ENCODE data around the gene CARHSP1.

Gene CARHSP1

DNA sequence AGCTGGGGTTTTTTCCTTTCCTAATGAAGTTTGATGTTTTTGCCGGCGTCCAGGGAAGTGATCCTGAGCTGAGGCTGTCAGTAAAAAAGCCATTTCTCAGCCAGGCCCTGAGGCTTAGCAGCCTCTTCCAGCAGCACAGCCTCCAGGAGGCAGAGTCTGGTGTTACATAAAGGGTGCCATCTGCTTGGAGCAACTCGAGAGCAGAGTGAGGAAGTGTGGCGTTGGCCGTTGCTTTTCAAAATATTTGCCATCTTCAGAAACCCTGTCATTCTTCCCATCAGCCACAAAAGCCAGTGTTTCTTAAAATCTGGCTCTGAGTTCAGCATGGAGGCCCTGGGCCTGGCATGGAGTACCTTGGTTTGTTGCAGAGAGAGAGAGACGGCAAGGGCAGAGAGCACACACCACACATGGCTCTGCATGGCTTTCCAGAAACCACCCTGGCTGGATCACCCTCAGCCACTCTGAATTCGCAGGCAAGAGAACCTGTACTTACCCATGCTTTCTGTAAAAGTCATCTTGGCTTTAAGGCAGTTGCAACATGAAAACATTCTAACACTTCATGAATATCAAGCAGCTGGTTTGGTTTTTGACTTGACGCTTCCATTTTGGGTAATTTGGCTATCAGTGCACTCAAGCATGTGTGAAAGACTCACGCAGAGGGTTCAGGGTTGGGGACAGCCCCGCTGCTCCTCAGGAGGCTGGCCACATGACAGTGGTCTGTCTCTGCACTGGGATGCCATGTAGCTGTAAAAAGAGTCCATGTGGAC lies 50.1 kb downstream of the CARHSP1 start:
- 91 to 93% methylated on average over 8 to 9 of the region's 10 CpGs for WGBS, 2 experiments (ENCODE audit: insufficient coverage in 2 of 2)
- H3K27ac ChIP-seq (ENCODE audit: low read depth, low read length, severe bottlenecking), result no peak overlapping the region
- no peak overlapping the region for H3K4me3 ChIP-seq (ENCODE audit: extremely low read depth, insufficient read depth, low read length, poor library complexity, severe bottlenecking)

DNA sequence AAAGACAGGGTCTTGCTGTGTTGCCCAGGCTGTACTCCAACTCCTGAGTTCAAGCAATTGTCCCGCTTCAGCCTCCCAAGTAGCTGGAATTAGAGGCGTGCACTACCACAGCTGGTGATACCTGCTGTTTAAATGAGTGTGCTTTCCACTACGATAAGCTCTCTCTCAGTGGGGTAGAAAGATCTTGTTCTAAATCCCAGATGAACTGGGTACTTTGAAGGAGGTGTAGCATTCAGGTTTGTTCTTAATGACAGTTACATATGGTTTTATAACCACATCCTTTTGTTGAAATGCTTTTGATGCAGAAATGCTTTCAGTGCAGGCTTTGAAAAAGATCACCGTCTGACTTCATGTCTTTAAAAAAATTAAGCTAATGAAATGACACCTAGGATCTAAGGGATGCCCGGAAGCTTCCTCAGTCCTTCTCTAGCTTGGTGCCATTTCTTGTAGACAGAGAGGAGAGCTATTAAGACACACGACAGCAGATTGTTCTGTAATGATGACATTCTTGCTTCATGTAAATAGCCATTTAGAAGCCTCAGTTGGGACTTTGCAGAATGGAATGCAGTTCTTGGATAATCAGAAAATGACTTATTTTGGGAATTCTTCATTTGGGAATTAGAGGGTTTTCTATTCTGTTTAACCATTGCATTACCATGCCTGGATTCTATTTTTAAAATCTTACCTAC lies 51.7 kb downstream of the CARHSP1 start:
- H3K4me1 ChIP-seq (ENCODE audit: control insufficient read depth, insufficient read depth, low read length, poor library complexity, severe bottlenecking), result no peaks in the 10 kb centered on the region
- no peak overlapping the region for H3K27ac ChIP-seq (ENCODE audit: low read depth, low read length, severe bottlenecking)
- no peaks in the 10 kb centered on the region for H3K9me3 ChIP-seq (ENCODE audit: control insufficient read depth, low read length)
- WGBS, 2 experiments (ENCODE audit: insufficient coverage in 2 of 2), result 99 to 100% methylated on average over 5 to 6 of the region's 6 CpGs
- H3K4me3 ChIP-seq (ENCODE audit: extremely low read depth, insufficient read depth, low read length, poor library complexity, severe bottlenecking), result no peak overlapping the region
- H3K36me3 ChIP-seq (ENCODE audit: control insufficient read depth, insufficient read depth, low read length), result peaks cover 95% of the 10 kb centered on the region

More for the DNA sequence above, 50.1 kb downstream of the CARHSP1 start:
- no peaks in the 10 kb centered on the region for H3K9me3 ChIP-seq (ENCODE audit: control insufficient read depth, low read length)
- H3K4me1 ChIP-seq (ENCODE audit: control insufficient read depth, insufficient read depth, low read length, poor library complexity, severe bottlenecking), result no peaks in the 10 kb centered on the region
- peaks cover 93% of the 10 kb centered on the region for H3K36me3 ChIP-seq (ENCODE audit: control insufficient read depth, insufficient read depth, low read length)

DNA sequence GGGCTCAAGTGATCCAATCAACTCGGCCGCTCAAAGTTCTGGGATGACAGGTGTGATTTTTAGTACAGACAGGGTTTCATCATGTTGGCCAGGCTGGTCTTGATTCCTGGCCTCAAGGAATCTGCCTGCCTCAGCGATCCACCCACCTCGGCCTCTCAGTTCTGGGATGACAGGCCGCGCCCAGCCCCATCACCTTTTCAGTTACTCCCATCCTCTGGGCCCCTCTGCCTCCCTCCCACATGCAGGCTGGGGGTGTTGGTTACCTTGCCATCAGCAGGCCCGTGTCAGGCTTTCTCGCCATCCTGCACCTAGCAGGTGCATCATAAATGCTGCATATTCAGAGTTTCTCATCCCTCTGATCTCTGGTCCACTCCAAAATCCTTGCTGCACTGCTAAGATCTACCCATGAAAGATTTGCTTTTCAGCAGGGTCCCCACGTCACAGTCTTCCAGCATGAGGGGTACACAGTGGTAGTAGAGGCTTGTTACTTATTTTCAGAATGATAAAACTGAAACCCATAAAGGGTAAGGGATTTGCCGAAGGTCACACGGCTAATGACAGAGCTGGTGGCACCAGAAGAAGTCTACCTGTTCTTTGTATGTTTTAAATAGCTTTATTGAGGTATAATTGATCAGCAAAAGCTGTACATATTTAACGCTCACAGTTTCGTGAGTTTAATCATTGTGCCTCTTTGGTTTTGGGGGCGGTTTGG lies 54.6 kb downstream of the CARHSP1 start:
- no peaks in the 10 kb centered on the region for H3K4me1 ChIP-seq (ENCODE audit: control insufficient read depth, insufficient read depth, low read length, poor library complexity, severe bottlenecking)
- no peak overlapping the region for H3K4me3 ChIP-seq (ENCODE audit: extremely low read depth, insufficient read depth, low read length, poor library complexity, severe bottlenecking)
- 91 to 95% methylated on average over 11 to 12 of the region's 14 CpGs for WGBS, 2 experiments (ENCODE audit: insufficient coverage in 2 of 2)
- H3K36me3 ChIP-seq (ENCODE audit: control insufficient read depth, insufficient read depth, low read length), result peaks cover 97% of the 10 kb centered on the region
- no peaks in the 10 kb centered on the region for H3K9me3 ChIP-seq (ENCODE audit: control insufficient read depth, low read length)
- no peak overlapping the region for H3K27ac ChIP-seq (ENCODE audit: low read depth, low read length, severe bottlenecking)

DNA sequence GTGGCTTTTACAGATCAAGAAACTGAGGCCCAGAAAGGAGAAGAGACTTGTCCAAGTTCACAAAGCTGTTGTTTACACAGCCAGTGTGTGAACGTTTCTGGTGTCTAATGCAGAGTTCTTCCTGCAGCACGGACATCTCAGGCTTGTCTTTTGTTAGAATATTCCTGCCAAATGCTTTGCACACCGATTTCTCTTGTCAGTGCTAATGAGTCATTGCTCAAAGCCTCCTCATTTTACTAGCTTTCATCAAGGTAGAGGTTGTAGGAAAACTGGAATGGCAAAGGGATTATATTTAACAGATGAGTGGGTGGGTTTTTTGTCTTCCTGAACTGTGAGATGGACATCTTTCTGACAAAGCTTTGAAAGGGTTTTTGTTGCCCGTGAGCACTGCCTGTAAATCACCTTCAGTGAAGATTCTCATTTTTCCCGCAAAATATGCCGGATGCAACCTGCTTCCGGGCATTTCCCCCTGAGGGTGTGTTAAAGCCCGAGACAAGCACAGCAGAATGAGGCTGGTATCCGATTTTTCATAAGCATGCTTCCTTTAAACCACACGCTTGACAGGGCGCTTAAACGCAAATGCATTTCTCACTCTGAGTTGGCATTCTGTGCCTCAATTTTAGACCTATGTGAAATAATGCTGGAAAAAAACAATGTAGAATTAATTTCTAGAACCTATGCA lies 56.5 kb downstream of the CARHSP1 start:
- H3K36me3 ChIP-seq (ENCODE audit: control insufficient read depth, insufficient read depth, low read length), result peaks cover 99% of the 10 kb centered on the region

DNA sequence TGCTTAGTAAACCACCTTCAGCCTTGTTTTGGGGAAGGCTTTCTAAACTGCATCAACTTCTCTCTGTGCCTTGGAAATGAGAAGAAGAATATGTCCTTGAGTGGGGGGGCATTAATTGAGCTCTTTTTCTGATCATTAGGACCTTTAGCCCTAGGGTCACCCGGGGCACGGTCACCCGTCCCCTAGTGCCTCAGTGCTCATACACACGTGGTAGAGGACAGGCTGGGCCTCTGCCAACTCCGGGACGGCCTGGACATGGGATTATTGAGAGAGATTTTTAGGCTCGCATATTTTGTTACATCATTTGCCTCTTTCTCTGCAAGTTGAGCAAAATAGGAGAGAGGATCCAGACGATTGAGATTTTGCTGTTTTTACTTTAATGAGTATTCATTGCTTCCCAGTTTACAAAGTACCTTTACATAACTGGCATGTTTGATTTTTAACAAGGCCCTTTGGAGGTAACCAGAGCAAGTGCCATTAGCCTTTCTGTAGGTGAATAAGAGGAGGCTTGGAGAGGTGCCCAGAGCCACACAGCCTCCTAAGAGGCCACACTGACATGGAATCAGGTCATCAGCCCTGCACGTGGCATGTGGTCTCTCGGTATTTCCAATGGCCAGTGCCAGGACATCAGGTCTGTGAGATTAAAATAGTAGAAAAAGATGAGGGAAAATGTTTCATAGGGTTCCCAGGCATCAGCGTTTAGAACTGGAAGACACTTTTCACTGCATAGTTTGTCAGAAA lies 60.0 kb downstream of the CARHSP1 start:
- 92% methylated on average over 1 to 6 of the region's 11 CpGs for WGBS, 2 experiments (ENCODE audit: insufficient coverage in 2 of 2)
- Histone ChIP-seq H3K4me1 (ENCODE audit: control insufficient read depth, insufficient read depth, low read length, poor library complexity, severe bottlenecking) (no peaks in the 10 kb centered on the region), H3K27ac (ENCODE audit: low read depth, low read length, severe bottlenecking) (no peak overlapping the region), H3K36me3 (ENCODE audit: control insufficient read depth, insufficient read depth, low read length) (peaks cover 98% of the 10 kb centered on the region), H3K4me3 (ENCODE audit: extremely low read depth, insufficient read depth, low read length, poor library complexity, severe bottlenecking) (no peak overlapping the region), H3K9me3 (ENCODE audit: control insufficient read depth, low read length) (no peaks in the 10 kb centered on the region)

More for the DNA sequence above, 56.5 kb downstream of the CARHSP1 start:
- H3K4me1 ChIP-seq (ENCODE audit: control insufficient read depth, insufficient read depth, low read length, poor library complexity, severe bottlenecking), result no peaks in the 10 kb centered on the region
- no peak overlapping the region for H3K27ac ChIP-seq (ENCODE audit: low read depth, low read length, severe bottlenecking)
- 90 to 92% methylated on average over 7 to 9 of the region's 12 CpGs for WGBS, 2 experiments (ENCODE audit: insufficient coverage in 2 of 2)
- H3K4me3 ChIP-seq (ENCODE audit: extremely low read depth, insufficient read depth, low read length, poor library complexity, severe bottlenecking), result no peak overlapping the region
- no peaks in the 10 kb centered on the region for H3K9me3 ChIP-seq (ENCODE audit: control insufficient read depth, low read length)

DNA sequence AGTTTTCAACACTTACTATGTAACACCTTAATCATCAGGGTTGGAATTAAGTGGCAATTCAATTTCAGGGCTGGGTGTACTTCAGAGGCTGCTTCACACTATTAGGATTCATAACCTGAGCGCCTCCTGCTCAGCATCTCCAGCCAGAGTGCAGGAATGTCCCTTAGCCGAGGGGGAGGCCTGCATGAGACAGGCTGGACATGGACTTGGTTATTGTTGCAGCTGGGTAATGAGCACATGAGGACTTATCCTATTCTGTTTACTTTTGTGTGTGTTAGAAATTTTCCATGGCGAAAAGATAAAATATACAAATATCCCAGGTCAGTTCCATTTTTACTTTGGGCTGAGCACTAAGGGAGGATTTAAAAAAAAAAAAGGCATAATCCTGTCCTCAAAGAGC lies 60.8 kb downstream of the CARHSP1 start:
- Histone ChIP-seq H3K27ac (ENCODE audit: low read depth, low read length, severe bottlenecking) (no peak overlapping the region), H3K9me3 (ENCODE audit: control insufficient read depth, low read length) (no peaks in the 10 kb centered on the region), H3K4me1 (ENCODE audit: control insufficient read depth, insufficient read depth, low read length, poor library complexity, severe bottlenecking) (no peaks in the 10 kb centered on the region), H3K4me3 (ENCODE audit: extremely low read depth, insufficient read depth, low read length, poor library complexity, severe bottlenecking) (no peak overlapping the region), H3K36me3 (ENCODE audit: control insufficient read depth, insufficient read depth, low read length) (peaks cover 98% of the 10 kb centered on the region)
- 83 to 100% methylated on average over 2 of the region's 3 CpGs for whole genome bisulfite sequencing, 2 experiments (ENCODE audit: insufficient coverage in 2 of 2)

GRCh38 chr16:8807189-8807588 lies 61.6 kb downstream of the CARHSP1 start:
- Histone ChIP-seq H3K27ac (ENCODE audit: low read depth, low read length, severe bottlenecking) (no peak overlapping the region), H3K36me3 (ENCODE audit: control insufficient read depth, insufficient read depth, low read length) (peaks cover 98% of the 10 kb centered on the region), H3K4me3 (ENCODE audit: extremely low read depth, insufficient read depth, low read length, poor library complexity, severe bottlenecking) (no peak overlapping the region), H3K4me1 (ENCODE audit: control insufficient read depth, insufficient read depth, low read length, poor library complexity, severe bottlenecking) (no peaks in the 10 kb centered on the region), H3K9me3 (ENCODE audit: control insufficient read depth, low read length) (no peaks in the 10 kb centered on the region)
- WGBS, 2 experiments (ENCODE audit: insufficient coverage in 2 of 2), result 96 to 98% methylated on average over 5 of the region's 5 CpGs

DNA sequence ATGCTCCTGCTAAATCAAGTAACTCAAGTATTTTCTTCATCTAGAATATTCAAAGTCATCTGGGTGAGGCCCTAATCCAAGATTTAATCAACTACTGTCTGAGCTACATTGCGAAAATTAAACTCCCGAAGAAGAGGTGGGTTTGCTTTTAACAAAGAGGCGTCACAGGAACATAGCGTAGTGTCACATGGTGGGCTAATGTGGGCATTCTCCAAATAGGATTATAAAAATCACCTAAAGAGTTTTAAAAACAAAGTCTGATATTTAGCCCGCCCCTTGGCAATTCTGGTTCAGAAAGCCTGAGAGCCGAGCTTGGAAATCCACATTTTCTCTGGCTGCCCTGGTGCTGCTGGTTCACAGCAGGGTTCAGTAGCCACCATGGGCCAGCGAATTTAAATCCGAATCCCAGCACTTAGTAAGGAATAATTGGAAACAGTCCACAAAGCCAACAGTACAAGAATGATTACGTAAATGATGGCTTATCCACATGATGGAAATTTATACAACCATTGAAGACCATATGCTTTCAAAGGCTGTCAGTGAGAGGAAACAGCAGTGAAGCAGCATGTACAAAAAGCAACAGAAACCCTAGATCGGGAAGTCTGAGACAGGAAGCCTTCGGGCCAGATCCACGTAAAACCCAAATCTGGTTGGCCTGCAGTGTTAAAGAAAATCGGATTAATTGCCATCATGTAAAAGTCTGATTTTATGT lies 62.4 kb downstream of the CARHSP1 start:
- Histone ChIP-seq H3K36me3 (ENCODE audit: control insufficient read depth, insufficient read depth, low read length) (peaks cover 98% of the 10 kb centered on the region), H3K9me3 (ENCODE audit: control insufficient read depth, low read length) (no peaks in the 10 kb centered on the region), H3K27ac (ENCODE audit: low read depth, low read length, severe bottlenecking) (no peak overlapping the region), H3K4me1 (ENCODE audit: control insufficient read depth, insufficient read depth, low read length, poor library complexity, severe bottlenecking) (no peaks in the 10 kb centered on the region), H3K4me3 (ENCODE audit: extremely low read depth, insufficient read depth, low read length, poor library complexity, severe bottlenecking) (no peak overlapping the region)
- WGBS, 2 experiments (ENCODE audit: insufficient coverage in 2 of 2), result 94 to 96% methylated on average over 7 to 9 of the region's 13 CpGs

DNA sequence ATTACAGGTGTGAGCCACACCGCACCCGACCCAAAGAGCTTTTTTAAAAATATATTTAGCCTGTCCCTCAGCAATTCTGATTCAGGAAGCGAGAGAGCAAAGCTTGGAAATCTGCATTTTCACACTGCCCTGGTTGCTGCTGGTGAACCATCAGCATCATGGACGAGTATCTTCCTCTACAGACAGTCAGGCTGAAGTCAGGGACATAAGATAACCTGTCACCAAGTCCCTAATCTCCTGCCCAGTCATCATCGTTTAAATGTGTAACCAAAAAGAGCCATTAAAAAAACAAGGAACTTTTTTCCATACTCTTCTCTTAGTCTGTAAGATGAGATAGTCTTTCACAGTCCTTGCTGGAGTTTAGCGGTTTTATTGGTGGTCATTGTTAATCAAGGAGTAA lies 64.5 kb downstream of the CARHSP1 start:
- Histone ChIP-seq H3K27ac (ENCODE audit: low read depth, low read length, severe bottlenecking) (no peak overlapping the region), H3K9me3 (ENCODE audit: control insufficient read depth, low read length) (no peaks in the 10 kb centered on the region), H3K4me3 (ENCODE audit: extremely low read depth, insufficient read depth, low read length, poor library complexity, severe bottlenecking) (no peak overlapping the region), H3K4me1 (ENCODE audit: control insufficient read depth, insufficient read depth, low read length, poor library complexity, severe bottlenecking) (peaks cover 5% of the 10 kb centered on the region), H3K36me3 (ENCODE audit: control insufficient read depth, insufficient read depth, low read length) (peaks cover 90% of the 10 kb centered on the region)
- 91 to 92% methylated on average over 4 to 6 of the region's 6 CpGs for WGBS, 2 experiments (ENCODE audit: insufficient coverage in 2 of 2)
